GM12878 (cell line): Measurements from ENCODE around the gene SLC23A2.

Source experiments
- ATF2 ChIP-seq: IDR thresholded peaks from 2 replicates; pipeline ENCODE4 v1.6.1; 2012; ENCODE audit warnings: low read length, inconsistent platforms
- CTCF ChIP-seq, 3 experiments: IDR thresholded peaks in 2 of 3; conservative IDR thresholded peaks in 1 of 3; 2 replicates each; pipeline ENCODE4 v1.5.1; 2011; ENCODE audit warnings: low read depth in 3 of 3, low read length in 3 of 3, mild to moderate bottlenecking in 3 of 3, control low read depth in 2 of 3, moderate library complexity in 2 of 3, inconsistent platforms in 1 of 3, mixed read lengths in 1 of 3; ENCODE audit not compliant: control insufficient read depth in 2 of 3, insufficient read depth in 1 of 3; ENCODE audit errors: extremely low read depth in 1 of 3
- IRF3 ChIP-seq: fragments of 450-650 bp; IDR thresholded peaks from 2 replicates; pipeline ENCODE4 v1.6.1; 2014; ENCODE audit warnings: mild to moderate bottlenecking
- MAX ChIP-seq: IDR thresholded peaks from 2 replicates; pipeline ENCODE4 v1.6.1; 2012; ENCODE audit warnings: low read depth, low read length, improper control_type of control experiment
- MXI1 ChIP-seq: fragments of 150-350 bp; IDR thresholded peaks from 2 replicates; pipeline ENCODE4 v1.6.1; 2011; ENCODE audit warnings: low read depth, mild to moderate bottlenecking, inconsistent platforms, low read length, improper control_type of control experiment
- POLR2A ChIP-seq: IDR thresholded peaks from 2 replicates; pipeline ENCODE4 v1.6.1; 2011; ENCODE audit warnings: low read depth, mild to moderate bottlenecking, low read length
- RFX5 ChIP-seq: IDR thresholded peaks from 2 replicates; pipeline ENCODE4 v1.6.1; 2011; ENCODE audit warnings: low read depth, low read length, improper control_type of control experiment
- SMC3 ChIP-seq: IDR thresholded peaks from 2 replicates; pipeline ENCODE4 v1.6.1; 2011; ENCODE audit warnings: low read length, improper control_type of control experiment, borderline replicate concordance
- ZSCAN29 ChIP-seq: fragments of 450-650 bp; IDR thresholded peaks from 2 replicates; pipeline ENCODE4 v1.6.1; 2017; ENCODE audit warnings: mild to moderate bottlenecking, moderate library complexity

GRCh38 chr20:4855555-4855954, 145.8 kb downstream of the SLC23A2 start:
- TF ChIP-seq RFX5 (no peak), MXI1 (no peak), MAX (no peak), CTCF (IDR thresholded peaks at IDR 0.05 in 2 of 3, conservative IDR thresholded peaks at IDR 0.05 in 1 of 3; ENCODE audit: control insufficient read depth in 2 of 3, extremely low read depth in 1 of 3, insufficient read depth in 1 of 3, low read depth in 3 of 3, low read length in 3 of 3) (no peak), SMC3 (no peak), IRF3 (no peak), ATF2 (no peak), ZSCAN29 (no peak), POLR2A (no peak)
